ENCODE data around the gene KRT81.
"Not testable (repeated sequence)": the region's sequence is repeated elsewhere in the genome, so short reads cannot be mapped to it uniquely, and the experiment has no call there.

The KRT81 gene

DNA sequence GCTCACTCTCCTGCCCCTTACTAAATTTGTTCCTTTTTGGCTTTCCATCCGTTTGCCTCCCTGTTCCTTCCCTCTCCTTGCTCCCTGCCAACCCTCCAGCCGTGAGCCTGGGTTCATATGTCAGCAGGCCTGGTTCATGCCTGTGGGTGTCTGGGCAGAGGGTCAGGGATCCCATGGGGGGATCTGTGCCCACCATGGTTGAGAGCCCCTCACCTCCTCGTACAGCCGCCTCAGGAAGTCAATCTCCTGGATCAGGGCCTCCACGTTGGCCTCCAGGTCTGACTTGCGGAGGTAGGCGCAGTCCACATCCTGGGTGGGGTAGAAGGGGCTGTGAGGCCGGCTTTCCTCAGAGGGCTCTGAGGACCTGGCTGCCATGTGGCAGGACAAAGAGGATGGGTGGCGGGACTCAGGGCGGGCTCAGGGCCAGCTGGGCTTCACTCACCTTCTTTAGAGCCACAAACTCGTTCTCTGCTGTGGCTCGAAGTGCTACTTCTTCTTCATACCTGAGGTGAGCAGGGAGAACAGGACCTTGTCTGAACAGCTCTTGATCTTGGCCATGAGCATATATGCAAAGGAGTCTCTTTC lies 26.2 kb upstream of the KRT81 start:
- no peak for DNase-seq (ENCODE audit: low read depth)

DNA sequence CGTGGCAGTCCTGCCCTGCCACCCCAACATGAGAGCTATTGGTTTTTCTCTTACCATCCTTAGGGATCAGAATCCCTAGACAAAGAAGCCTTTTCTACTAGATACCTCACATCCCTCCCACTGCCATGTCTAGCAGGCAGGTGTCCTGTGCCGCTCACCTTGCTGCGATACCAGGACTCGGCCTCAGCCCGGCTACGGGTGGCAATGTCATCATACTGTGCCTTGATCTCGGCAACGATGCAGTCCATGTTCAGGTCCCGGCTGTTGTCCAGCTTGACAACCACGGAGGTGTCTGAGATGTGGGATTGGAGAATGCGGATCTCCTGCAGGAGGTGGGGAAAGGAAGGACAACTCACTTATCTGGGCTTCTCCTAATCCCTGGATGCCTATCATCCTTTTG lies 25.4 kb upstream of the KRT81 start:
- DNase-seq (ENCODE audit: low read depth) = no peak

DNA sequence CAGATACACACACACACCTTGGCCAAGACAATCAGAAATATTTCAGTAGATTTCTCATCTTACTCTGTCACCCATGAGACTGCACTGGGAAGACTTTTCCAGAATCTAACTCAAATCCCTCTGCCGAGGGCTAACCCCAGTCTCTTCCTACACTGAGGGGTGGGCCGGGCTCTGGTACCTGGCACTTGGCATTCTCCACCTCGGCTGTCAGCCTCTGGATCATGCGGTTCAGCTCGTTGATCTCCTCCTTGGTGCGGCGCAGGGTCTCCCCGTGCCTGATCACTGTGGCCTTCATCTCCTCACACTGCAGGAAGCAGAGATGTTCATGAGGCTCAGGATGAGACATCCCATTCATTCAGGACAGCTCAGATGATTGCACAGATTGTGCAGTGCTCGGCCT lies 25.0 kb upstream of the KRT81 start:
- DNase-seq (ENCODE audit: low read depth) = no peak

- not testable (repeated sequence) for DNase-seq (ENCODE audit: low read depth)
Measured at GRCh38 chr12:52315721-52316120, 24.4 kb upstream of the KRT81 start.

- DNase-seq (ENCODE audit: low read depth) = no peak
Measured at GRCh38 chr12:52314511-52314910, 23.2 kb upstream of the KRT81 start.

DNA sequence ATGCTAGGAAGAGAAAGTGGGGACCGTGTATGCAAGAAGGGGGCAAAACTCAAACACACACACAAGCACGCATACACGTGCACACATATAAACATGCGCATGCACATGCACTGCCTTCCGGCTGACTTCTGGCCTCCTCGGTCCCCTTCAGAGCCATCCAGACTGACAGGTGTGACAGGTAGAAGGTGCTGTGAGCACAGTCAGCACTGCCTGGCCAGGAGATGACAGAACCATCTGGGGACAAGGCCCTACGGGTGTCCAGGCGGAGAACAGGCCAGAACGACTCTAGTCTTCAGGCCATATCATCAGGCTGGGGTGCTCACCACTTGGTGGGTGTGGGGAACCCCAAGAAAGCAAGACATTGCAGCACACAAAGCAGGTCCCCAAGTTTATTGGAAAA lies 22.6 kb upstream of the KRT81 start:
- DNase-seq (ENCODE audit: low read depth) = no peak

- DNase-seq (ENCODE audit: low read depth) = no peak
Measured at GRCh38 chr12:52313461-52313860, 22.1 kb upstream of the KRT81 start.

GRCh38 chr12:52312086-52312485 lies 20.8 kb upstream of the KRT81 start:
- no peak for DNase-seq (ENCODE audit: low read depth)

- no peak for DNase-seq (ENCODE audit: low read depth)
Measured at GRCh38 chr12:52311285-52311648, 19.9 kb upstream of the KRT81 start.

- no peak for DNase-seq (ENCODE audit: low read depth)
Measured at GRCh38 chr12:52310622-52311284, 19.4 kb upstream of the KRT81 start.

- no peak for DNase-seq (ENCODE audit: low read depth)
Measured at GRCh38 chr12:52308806-52309425, 17.6 kb upstream of the KRT81 start.

- no peak for DNase-seq (ENCODE audit: low read depth)
Measured at GRCh38 chr12:52307836-52308805, 16.8 kb upstream of the KRT81 start.

DNA sequence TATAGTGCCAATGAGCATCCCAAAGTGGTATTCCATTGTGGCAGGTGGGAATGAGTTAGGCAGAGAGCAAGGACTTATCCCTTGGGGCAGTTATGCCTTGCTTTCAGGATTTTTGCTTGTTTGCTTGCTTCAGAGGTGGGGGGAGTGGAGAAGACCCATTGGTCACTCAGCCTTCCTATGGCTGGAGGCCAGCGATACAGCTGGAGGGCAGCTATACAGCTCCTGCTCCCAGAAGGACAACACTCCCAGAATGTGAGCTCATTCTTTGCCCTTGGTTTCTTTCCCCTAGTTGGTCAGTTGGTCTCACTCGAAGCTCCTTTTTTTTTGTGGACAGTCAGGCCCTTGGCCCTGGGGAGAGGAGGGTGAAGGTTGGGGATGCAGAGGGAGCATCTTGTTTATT lies 15.4 kb upstream of the KRT81 start:
- no peak for DNase-seq (ENCODE audit: low read depth)

DNA sequence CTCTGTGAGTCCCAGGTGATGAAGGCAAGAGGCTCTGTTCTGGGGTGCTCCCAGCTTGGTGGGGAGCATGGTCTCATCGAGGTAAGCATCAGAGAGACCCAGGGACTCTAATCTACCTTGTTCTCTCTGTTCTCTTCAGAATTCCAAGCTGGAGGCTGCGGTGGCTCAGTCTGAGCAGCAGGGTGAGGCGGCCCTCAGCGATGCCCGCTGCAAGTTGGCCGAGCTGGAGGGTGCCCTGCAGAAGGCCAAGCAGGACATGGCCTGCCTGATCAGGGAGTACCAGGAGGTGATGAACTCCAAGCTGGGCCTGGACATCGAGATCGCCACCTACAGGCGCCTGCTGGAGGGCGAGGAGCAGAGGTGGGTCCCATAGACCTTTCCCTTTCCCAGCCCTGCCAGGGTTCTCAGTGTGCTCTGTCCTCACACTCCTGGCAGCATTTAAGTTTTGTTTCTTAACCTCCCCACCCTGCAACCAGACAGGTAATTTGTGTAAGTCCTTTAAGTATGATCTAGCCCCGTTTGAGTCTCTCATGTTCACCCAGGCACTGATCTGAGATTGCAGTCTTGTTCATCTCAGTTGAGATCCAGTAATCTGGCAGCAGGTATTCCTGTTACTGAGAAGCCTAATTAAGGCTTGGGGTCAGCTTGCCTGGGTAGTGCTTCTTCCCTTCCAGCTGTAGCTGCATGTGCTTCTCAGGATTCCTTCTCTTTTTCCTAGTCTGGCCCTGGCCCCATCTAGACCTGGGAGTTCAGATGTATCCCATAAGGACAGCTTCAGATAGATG lies 14.8 kb upstream of the KRT81 start:
- no peak for DNase-seq (ENCODE audit: low read depth)

GRCh38 chr12:52304941-52305411 lies 13.6 kb upstream of the KRT81 start:
- DNase-seq (ENCODE audit: low read depth) = not testable (repeated sequence)

GRCh38 chr12:52302242-52302914 lies 11.0 kb upstream of the KRT81 start:
- DNase-seq (ENCODE audit: low read depth) = not testable (repeated sequence)

DNA sequence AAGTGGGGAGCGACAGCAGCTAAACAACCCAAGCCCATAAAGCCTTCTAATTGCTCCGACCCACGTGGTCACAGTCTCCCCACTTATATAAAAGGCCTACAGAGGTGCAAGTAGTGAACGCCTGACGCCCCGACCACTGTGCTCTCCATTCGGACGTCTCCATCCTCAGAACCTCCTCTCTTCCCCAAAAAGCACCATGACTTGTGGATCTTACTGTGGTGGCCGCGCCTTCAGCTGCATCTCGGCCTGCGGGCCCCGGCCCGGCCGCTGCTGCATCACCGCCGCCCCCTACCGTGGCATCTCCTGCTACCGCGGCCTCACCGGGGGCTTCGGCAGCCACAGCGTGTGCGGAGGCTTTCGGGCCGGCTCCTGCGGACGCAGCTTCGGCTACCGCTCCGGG lies 10.4 kb upstream of the KRT81 start:
- not testable (repeated sequence) for DNase-seq (ENCODE audit: low read depth)

- DNase-seq (ENCODE audit: low read depth) = no peak
Measured at GRCh38 chr12:52300796-52301691, 9.7 kb upstream of the KRT81 start.

DNA sequence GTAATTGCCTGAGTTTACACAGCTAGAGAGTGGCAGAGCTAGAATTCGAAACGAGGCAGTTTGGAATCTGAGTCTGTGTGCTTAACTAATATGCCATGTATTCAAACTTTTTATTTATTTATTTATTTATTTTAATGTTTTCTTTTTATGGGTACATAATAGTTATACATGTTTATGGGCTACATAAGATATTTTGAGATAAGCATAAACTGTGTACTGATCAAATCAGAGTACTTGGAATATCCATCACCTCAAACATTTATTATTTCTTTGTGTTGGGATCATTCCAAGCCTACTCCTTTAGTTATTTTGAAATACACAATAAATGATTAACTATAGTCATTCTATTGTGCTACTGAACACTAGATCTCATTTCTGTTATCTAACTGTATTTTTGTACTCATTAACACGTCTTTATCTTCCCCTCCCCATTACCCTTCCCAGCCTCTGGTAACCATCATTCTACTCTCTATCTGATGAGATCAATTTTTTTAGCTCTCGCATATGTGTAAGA lies 7.4 kb upstream of the KRT81 start:
- no peak for DNase-seq (ENCODE audit: low read depth)
